Osteoblast (primary cell): ENCODE measurements around the gene C1QTNF4. TPM values are rescaled to one million over a fixed set of nuclear protein-coding genes. Genes with fewer than 3 reads are reported as not detected.
"Not testable (repeated sequence)": the region's sequence is repeated elsewhere in the genome, so short reads cannot be mapped to it uniquely, and the experiment has no call there.

ENCODE experiments used
- DNase-seq: peaks from one replicate; pipeline ENCODE4 v3.0.0; 2011; ENCODE audit warnings: low spot score, mixed read lengths; ENCODE audit not compliant: insufficient read length; ENCODE audit errors: missing footprints
- H2AFZ ChIP-seq: 2 replicates; pipeline ENCODE4 v1.6.0; 2011; ENCODE audit warnings: mild to moderate bottlenecking, low read length
- H3K27ac ChIP-seq: 2 replicates; pipeline ENCODE4 v1.5.1; 2011; ENCODE audit warnings: mild to moderate bottlenecking, low read depth, low read length, moderate library complexity
- H3K27me3 ChIP-seq: 2 replicates; pipeline ENCODE4 v1.6.0; 2012; ENCODE audit warnings: mild to moderate bottlenecking, control low read depth, inconsistent platforms, low read length, moderate library complexity; ENCODE audit not compliant: insufficient read depth
- H3K36me3 ChIP-seq: 2 replicates; pipeline ENCODE4 v1.5.1; 2011; ENCODE audit warnings: mild to moderate bottlenecking, low read length, control low read depth, moderate library complexity; ENCODE audit not compliant: insufficient read depth
- H3K4me1 ChIP-seq: 2 replicates; pipeline ENCODE4 v1.5.1; 2011; ENCODE audit warnings: mild to moderate bottlenecking, low read length, control low read depth, moderate library complexity; ENCODE audit not compliant: insufficient read depth
- H3K4me2 ChIP-seq: 2 replicates; pipeline ENCODE4 v1.6.0; 2011; ENCODE audit warnings: mild to moderate bottlenecking, low read length; ENCODE audit not compliant: insufficient read depth
- H3K4me3 ChIP-seq: fragments of 200-600 bp; sonication (generic); 3 replicates; pipeline ENCODE4 v1.5.1; 2012; ENCODE audit warnings: mild to moderate bottlenecking, low read length, inconsistent platforms; ENCODE audit not compliant: insufficient read depth
- H3K79me2 ChIP-seq: 2 replicates; pipeline ENCODE4 v1.6.0; 2012; ENCODE audit warnings: mild to moderate bottlenecking, low read length, control low read depth, inconsistent platforms; ENCODE audit not compliant: insufficient read depth
- H3K9me3 ChIP-seq: 2 replicates; pipeline ENCODE4 v1.5.1; 2011; ENCODE audit warnings: low read depth, low read length, control low read depth
- H4K20me1 ChIP-seq: 2 replicates; pipeline ENCODE4 v1.6.0; 2012; ENCODE audit warnings: mild to moderate bottlenecking, low read length, control low read depth; ENCODE audit not compliant: insufficient read depth
- total RNA-seq: library from RNA; depleted of rRNA; stranded (reverse); fragments of >200 nt; gene quantifications from 2 replicates; pipeline ENCODE4 v1.2.3, GENCODE V29; 2012
- TF ChIP-seq, protein P1 (sequence below): IDR thresholded peaks from 2 replicates; pipeline ENCODE4 v1.5.1; 2011; ENCODE audit warnings: mild to moderate bottlenecking, low read depth, low read length, moderate library complexity; ENCODE audit errors: extremely low read depth

C1QTNF4 gene
- total RNA-seq, 1 donor = 0.36 TPM

DNA sequence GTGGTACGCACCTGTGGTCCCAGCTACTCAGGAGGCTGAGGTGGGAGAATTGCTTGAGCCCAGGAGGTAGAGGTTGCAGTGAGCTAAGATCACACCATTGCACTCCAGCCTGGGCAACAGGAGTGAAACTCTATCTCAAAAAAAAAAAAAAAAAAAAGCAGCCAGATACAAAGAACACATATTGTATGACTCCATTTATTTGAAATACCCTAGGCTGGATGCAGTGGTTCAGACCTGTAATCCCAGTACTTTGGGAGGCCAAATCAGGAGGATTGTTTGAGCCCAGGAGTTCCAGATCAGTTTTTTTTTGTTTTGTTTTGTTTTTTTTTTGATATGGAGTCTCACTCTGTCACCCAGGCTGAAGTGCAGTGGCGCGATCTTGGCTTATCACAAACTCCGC is 31.8 kb downstream of the C1QTNF4 start:
- DNase-seq, H3K9me3 ChIP-seq: not testable (repeated sequence)
- peaks cover 15% of the 10 kb centered on the region for H3K4me1 ChIP-seq

DNA sequence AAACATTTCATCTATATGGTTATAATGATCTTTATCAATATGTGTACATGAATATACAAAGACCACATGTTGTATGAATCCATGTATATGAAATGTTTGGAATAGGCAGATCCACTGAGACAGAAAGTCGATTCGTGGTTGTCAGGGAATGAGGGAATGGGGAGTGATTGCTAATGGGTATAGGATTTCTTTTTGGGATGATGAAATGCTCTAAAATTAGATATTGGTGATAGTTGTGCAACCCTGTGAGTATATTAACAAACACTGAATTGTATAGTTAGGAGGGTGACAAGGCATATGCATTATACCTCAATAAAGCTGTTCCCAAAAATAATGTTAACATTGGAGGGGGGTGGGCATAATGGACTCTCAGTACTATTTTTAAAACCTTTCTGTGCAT is 33.8 kb downstream of the C1QTNF4 start:
- Histone ChIP-seq H3K4me2 (no peak overlapping the region), H3K79me2 (peaks cover 6% of the 10 kb centered on the region), H3K4me3 (no peak overlapping the region), H3K4me1 (peaks cover 8% of the 10 kb centered on the region), H3K9me3 (no peaks in the 10 kb centered on the region), H4K20me1 (no peaks in the 10 kb centered on the region), H3K27ac (no peak overlapping the region), H3K27me3 (no peaks in the 10 kb centered on the region), H2AFZ (no peak overlapping the region), H3K36me3 (no peaks in the 10 kb centered on the region)
- TF ChIP-seq, protein P1, sequence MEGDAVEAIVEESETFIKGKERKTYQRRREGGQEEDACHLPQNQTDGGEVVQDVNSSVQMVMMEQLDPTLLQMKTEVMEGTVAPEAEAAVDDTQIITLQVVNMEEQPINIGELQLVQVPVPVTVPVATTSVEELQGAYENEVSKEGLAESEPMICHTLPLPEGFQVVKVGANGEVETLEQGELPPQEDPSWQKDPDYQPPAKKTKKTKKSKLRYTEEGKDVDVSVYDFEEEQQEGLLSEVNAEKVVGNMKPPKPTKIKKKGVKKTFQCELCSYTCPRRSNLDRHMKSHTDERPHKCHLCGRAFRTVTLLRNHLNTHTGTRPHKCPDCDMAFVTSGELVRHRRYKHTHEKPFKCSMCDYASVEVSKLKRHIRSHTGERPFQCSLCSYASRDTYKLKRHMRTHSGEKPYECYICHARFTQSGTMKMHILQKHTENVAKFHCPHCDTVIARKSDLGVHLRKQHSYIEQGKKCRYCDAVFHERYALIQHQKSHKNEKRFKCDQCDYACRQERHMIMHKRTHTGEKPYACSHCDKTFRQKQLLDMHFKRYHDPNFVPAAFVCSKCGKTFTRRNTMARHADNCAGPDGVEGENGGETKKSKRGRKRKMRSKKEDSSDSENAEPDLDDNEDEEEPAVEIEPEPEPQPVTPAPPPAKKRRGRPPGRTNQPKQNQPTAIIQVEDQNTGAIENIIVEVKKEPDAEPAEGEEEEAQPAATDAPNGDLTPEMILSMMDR = no peak
- DNase-seq = no peak

More for the DNA sequence above, 31.8 kb downstream of the C1QTNF4 start:
- H3K36me3 ChIP-seq, H3K27ac ChIP-seq, H3K4me3 ChIP-seq, H3K4me2 ChIP-seq, H2AFZ ChIP-seq, H3K27me3 ChIP-seq, H4K20me1 ChIP-seq: not testable (repeated sequence)
- H3K79me2 ChIP-seq = peaks cover 25% of the 10 kb centered on the region

DNA sequence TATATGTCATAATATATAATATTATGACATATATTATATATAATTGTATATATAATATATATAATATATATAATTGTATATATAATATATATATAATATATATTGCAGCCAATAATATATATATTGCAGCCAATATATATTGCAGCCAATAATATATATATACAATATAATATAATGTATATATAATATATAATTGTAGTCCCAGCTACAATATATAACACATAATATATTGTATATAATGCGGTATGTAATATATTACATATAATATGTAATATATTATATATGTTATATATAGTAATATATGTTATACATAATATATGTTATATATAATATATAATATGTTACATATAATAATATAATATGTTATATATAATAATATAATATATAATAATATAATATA is 35.5 kb downstream of the C1QTNF4 start:
- no peak overlapping the region for H3K4me3 ChIP-seq
- H3K4me2 ChIP-seq = no peak overlapping the region
- no peak overlapping the region for H2AFZ ChIP-seq
- H3K36me3 ChIP-seq = no peaks in the 10 kb centered on the region
- no peaks in the 10 kb centered on the region for H3K9me3 ChIP-seq
- no peaks in the 10 kb centered on the region for H3K27me3 ChIP-seq
- DNase-seq = no peak
- TF ChIP-seq, protein P1 = no peak
- H3K27ac ChIP-seq = no peak overlapping the region
- no peaks in the 10 kb centered on the region for H4K20me1 ChIP-seq
- peaks cover 4% of the 10 kb centered on the region for H3K4me1 ChIP-seq
- H3K79me2 ChIP-seq = no peaks in the 10 kb centered on the region

DNA sequence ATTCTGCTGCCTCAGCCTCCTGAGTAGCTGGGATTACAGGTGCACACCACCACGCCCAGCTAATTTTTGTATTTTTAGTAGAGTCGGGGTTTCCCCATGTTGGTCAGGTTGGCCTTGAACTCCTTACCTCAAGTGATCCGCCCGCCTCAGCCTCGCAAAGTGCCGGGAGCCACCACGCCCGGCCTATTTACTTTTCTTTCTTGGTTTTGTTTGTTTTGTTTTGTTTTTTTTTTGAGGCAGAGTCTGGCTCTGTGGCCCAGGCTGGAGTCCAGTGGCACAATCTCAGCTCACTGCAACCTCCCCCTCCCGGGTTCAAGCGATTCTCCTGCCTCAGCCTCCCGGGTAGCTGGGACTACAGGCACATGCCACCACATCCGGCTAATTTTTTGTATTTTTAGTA is 37.2 kb downstream of the C1QTNF4 start:
- H3K9me3 ChIP-seq, H4K20me1 ChIP-seq, H2AFZ ChIP-seq, DNase-seq, H3K4me1 ChIP-seq, H3K27me3 ChIP-seq, H3K27ac ChIP-seq, H3K36me3 ChIP-seq, H3K4me2 ChIP-seq, H3K79me2 ChIP-seq, H3K4me3 ChIP-seq: not testable (repeated sequence)

DNA sequence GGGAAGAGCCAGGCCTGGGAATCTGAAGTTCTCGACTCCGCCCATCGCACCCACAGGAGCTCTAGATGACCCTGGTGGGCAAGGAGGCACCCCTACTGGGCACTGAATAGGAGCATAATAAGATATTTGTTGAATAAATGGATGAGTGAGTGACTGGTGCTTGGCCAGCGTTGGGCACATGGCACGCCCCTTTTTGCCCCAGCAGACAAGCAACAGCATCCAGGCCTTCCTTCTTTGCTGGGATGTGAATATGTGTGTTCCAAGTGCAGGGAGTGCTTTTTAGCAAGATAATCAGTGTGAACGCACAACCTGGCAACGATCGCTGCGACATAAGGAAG is 40.8 kb downstream of the C1QTNF4 start:
- Histone ChIP-seq H3K79me2 (peaks cover 46% of the 10 kb centered on the region), H3K4me1 (peaks cover 11% of the 10 kb centered on the region), H2AFZ (peak overlapping the region; percentile 98), H3K27me3 (no peaks in the 10 kb centered on the region), H3K9me3 (no peaks in the 10 kb centered on the region), H3K36me3 (peaks cover 3% of the 10 kb centered on the region), H3K4me2 (peak overlapping the region; percentile 90), H4K20me1 (peaks cover 25% of the 10 kb centered on the region), H3K27ac (peak overlapping the region; percentile 47), H3K4me3 (peak overlapping the region; percentile 97)
- DNase-seq = peak; percentile 91
- TF ChIP-seq, protein P1 = no peak
